Measurements from ENCODE around the gene TUT7.
"Not testable (repeated sequence)": the region's sequence is repeated elsewhere in the genome, so short reads cannot be mapped to it uniquely, and the experiment has no call there.

TUT7 gene

GRCh38 chr9:86350006-86350760 lies 4.0 kb downstream of the TUT7 start:
- FAIRE-seq = no peak

- no peak for FAIRE-seq
Measured at GRCh38 chr9:86349271-86349670, 4.9 kb downstream of the TUT7 start.

- no peak for FAIRE-seq
Measured at GRCh38 chr9:86347991-86348390, 6.2 kb downstream of the TUT7 start.

- FAIRE-seq = no peak
Measured at GRCh38 chr9:86344818-86345217, 9.4 kb downstream of the TUT7 start.

GRCh38 chr9:86342269-86342668 lies 11.9 kb downstream of the TUT7 start:
- FAIRE-seq = no peak

- no peak for FAIRE-seq
Measured at GRCh38 chr9:86341007-86341491, 13.2 kb downstream of the TUT7 start.

- FAIRE-seq = no peak
Measured at GRCh38 chr9:86340356-86341006, 13.7 kb downstream of the TUT7 start.

- no peak for FAIRE-seq
Measured at GRCh38 chr9:86337469-86338108, 16.6 kb downstream of the TUT7 start.

- no peak for FAIRE-seq
Measured at GRCh38 chr9:86336058-86336457, 18.2 kb downstream of the TUT7 start.

- FAIRE-seq = no peak
Measured at GRCh38 chr9:86333651-86334050, 20.6 kb downstream of the TUT7 start.

GRCh38 chr9:86330186-86330585 lies 24.0 kb downstream of the TUT7 start:
- FAIRE-seq = no peak

GRCh38 chr9:86329649-86330048 lies 24.6 kb downstream of the TUT7 start:
- FAIRE-seq = no peak

GRCh38 chr9:86328156-86328555 lies 26.1 kb downstream of the TUT7 start:
- no peak for FAIRE-seq

- FAIRE-seq = no peak
Measured at GRCh38 chr9:86326536-86326935, 27.7 kb downstream of the TUT7 start.

- FAIRE-seq = no peak
Measured at GRCh38 chr9:86324901-86325300, 29.3 kb downstream of the TUT7 start.

GRCh38 chr9:86324308-86324707 lies 29.9 kb downstream of the TUT7 start:
- FAIRE-seq = no peak

GRCh38 chr9:86322973-86323644 lies 31.1 kb downstream of the TUT7 start:
- FAIRE-seq = no peak

- no peak for FAIRE-seq
Measured at GRCh38 chr9:86321373-86321772, 32.8 kb downstream of the TUT7 start.

GRCh38 chr9:86318187-86318586 lies 36.0 kb downstream of the TUT7 start:
- no peak for FAIRE-seq

- no peak for FAIRE-seq
Measured at GRCh38 chr9:86315078-86315477, 39.1 kb downstream of the TUT7 start.

- not testable (repeated sequence) for FAIRE-seq
Measured at GRCh38 chr9:86312959-86313358, 41.3 kb downstream of the TUT7 start.

GRCh38 chr9:86308687-86309086 lies 45.5 kb downstream of the TUT7 start:
- FAIRE-seq = no peak

GRCh38 chr9:86304236-86304730 lies 49.9 kb downstream of the TUT7 start:
- FAIRE-seq = no peak

Measured in A204.1 (cell line).